GM10248 (cell line): ENCODE data around the gene SCYGR8.

Experiments
- CTCF ChIA-PET: fragments of 300-600 bp; sonication (Branson Sonifier 250); formaldehyde crosslinking; extraction: SDS; loops from one replicate; lab custom pipeline; 2021; ENCODE audit warnings: antibody characterized with exemption; lab: Yijun Ruan, JAX
- POLR2A ChIA-PET: fragments of 350-650 bp; sonication (Branson Sonifier 250); formaldehyde crosslinking; extraction: SDS; loops from one replicate; lab custom pipeline; 2020; ENCODE audit warnings: antibody characterized with exemption; lab: Yijun Ruan, JAX
- DNase-seq: peaks from one replicate; pipeline ENCODE4 v3.0.0; 2012; ENCODE audit errors: extremely low spot score
- TF ChIP-seq, protein P1 (sequence below): IDR thresholded peaks from 2 replicates; pipeline ENCODE4 v1.5.1; 2012; ENCODE audit warnings: mild to moderate bottlenecking, low read depth; ENCODE audit errors: extremely low read depth, missing control alignments, control extremely low read depth

SCYGR8 gene, protein sequence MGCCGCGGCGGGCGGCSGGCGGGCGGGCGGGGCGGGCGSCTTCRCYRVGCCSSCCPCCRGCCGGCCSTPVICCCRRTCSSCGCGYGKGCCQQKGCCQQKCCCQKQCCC

DNA sequence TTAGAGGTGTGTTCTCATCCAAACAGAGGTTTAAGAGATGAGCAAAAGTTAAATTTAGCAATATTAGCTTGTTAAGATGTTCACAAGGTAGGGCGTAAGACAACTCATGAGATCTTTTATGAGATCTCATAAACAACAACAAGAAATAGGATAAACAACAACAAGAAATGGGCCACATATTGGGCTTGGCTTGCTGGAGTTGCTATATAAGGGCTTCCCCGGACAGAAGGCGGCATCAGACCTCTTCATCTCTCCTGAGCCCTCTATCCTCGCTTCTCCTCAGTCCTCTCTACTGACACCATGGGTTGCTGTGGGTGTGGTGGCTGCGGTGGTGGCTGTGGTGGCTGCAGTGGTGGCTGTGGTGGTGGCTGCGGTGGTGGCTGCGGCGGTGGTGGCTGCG is at the start of gene SCYGR8:
TSS of gene SCYGR8 (plus strand) at position 301 of the 400 bp plus-strand sequence. CDS start at position 301, 0 bp downstream.
- POLR2A ChIA-PET = no interaction called here
- no peak for DNase-seq
- CTCF ChIA-PET = interaction anchor here (1.4 kb wide), 2 partner anchors 14 to 48 kb away, joined by 3 to 4 read pairs; no protein-coding TSS in a partner anchor
- TF ChIP-seq, protein P1, sequence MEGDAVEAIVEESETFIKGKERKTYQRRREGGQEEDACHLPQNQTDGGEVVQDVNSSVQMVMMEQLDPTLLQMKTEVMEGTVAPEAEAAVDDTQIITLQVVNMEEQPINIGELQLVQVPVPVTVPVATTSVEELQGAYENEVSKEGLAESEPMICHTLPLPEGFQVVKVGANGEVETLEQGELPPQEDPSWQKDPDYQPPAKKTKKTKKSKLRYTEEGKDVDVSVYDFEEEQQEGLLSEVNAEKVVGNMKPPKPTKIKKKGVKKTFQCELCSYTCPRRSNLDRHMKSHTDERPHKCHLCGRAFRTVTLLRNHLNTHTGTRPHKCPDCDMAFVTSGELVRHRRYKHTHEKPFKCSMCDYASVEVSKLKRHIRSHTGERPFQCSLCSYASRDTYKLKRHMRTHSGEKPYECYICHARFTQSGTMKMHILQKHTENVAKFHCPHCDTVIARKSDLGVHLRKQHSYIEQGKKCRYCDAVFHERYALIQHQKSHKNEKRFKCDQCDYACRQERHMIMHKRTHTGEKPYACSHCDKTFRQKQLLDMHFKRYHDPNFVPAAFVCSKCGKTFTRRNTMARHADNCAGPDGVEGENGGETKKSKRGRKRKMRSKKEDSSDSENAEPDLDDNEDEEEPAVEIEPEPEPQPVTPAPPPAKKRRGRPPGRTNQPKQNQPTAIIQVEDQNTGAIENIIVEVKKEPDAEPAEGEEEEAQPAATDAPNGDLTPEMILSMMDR = no peak

DNA sequence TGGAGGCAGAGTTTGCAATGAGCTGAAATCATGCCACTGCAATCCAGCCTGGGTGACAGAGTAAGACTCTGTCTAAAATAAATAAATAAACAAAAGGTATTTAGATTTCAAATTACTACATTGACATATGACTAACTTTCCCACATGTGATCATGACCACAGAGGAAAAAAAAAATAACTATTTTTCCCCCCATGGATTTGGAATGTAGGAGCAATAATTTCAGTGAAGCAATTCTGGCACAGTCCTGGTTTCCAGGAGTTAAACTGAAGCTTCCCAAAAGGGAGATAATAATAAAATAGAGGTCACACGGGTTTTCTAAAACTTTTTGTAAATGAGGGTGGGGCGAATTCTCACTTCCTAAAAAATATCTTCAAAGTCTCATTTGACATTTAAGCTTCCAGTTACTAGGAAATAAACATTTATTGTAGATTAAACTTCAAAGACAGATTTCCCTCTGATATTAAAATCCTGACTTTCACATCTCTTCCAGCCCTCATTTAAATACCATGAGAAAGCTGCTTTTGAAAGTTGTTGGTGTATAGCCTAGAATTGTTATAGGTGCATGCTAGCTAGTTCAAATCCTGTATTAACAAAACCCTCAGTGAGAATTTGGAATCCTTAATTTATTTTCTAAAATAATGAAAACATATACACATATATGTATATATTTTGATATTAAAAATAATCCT is 48.6 kb upstream of the SCYGR8 start:
- CTCF ChIA-PET = interaction anchor here (0.8 to 1.7 kb wide), 4 partner anchors 9 to 458 kb away, joined by 3 to 4 read pairs (median 4); partner anchors contain the start of gene SCYGR8
- TF ChIP-seq, protein P1 = no peak
- POLR2A ChIA-PET = no interaction called here

DNA sequence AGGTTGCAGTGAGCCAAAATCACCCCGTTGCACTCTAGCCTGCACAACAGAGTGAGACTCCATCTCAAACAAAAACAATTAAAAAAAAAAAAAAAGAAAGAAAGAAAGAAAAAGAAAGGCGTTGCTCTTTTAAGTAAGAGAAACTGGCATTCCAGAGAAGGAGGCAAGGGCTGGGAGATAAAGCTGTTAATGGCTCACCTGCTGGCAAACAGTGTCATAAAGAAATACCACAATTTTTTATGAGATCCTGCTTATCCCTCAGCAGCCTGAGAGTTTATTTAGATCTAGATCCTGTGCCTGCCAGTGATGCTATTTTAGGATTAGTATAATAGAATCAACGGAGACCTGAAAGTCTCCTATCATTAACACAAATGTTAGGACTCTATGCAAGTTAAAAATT is 44.1 kb upstream of the SCYGR8 start:
- TF ChIP-seq, protein P1 = no peak
- CTCF ChIA-PET = no interaction called here
- POLR2A ChIA-PET = no interaction called here
- no peak for DNase-seq

More for the DNA sequence above, 48.6 kb upstream of the SCYGR8 start:
- no peak for DNase-seq

DNA sequence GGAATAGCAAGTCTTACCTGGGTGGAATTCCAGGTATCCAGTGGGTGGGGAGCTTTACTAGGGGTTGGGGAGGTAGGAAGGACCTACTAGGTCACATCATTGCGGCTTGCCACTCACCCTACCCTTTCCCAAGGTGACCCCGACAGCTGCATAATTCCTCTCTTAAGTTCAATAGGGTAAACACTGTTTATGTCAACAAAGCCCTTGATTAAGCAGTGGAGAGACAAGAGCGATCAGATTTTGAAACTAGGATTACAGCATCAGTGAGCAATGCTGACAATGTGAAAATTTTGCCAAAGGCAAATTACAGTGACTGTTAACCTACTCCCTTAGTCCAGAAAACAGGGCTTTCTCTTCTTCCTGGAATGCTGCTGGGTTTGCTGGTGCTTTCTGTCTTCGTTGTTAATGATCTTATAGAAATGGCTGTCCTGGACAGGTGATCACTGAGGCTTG is 42.4 kb upstream of the SCYGR8 start:
- POLR2A ChIA-PET = no interaction called here
- TF ChIP-seq, protein P1 = no peak
- no peak for DNase-seq
- CTCF ChIA-PET = interaction anchor here (1.2 to 1.3 kb wide), 2 partner anchors 45 to 63 kb away, joined by 3 read pairs; no protein-coding TSS in a partner anchor

DNA sequence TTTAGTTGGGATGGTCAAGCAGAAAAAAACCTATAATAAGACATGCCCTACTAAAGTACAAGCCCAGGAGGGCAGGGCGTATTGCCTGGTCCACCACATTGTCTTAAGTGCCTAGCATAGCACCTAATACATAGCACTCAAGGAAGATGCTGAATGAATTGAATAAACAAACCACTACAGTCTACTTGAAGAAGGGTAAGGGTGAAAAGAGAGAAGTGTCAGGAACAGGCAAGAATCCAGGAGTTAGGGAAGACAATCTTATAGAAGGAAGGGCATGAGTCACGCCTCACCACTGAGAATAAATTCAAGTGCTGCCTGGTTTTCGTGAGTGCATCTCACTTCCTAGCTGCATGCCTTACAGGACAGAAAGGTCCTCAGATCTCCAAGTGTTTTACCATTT is 41.7 kb upstream of the SCYGR8 start:
- CTCF ChIA-PET = interaction anchor here (1.0 to 1.3 kb wide), 2 partner anchors 62 to 71 kb away, joined by 3 read pairs; no protein-coding TSS in a partner anchor
- no peak for DNase-seq
- POLR2A ChIA-PET = no interaction called here
- TF ChIP-seq, protein P1 = no peak

DNA sequence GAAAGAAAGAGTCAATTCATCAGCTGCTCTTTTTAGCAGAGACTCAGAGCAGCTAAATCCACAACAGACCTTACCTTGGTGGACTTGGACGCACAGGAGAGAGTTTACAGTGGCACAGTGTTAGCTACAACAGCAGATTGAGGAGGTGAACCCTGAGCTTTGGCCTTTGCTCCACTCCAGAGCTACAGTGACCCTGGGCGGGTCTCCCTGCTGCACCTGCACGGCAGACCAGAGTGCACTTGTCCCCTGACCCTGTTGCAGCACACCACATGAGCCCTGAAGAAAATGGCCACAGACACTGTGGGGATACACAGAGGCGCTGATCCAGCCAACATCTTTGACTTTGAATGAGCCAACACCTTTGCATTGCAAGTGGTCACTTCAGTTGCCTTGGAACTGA is 38.8 kb upstream of the SCYGR8 start:
- TF ChIP-seq, protein P1 = no peak
- ChIA-PET POLR2A (no interaction called here), CTCF (interaction anchor here (1.0 to 1.7 kb wide), 4 partner anchors 9 to 60 kb away, joined by 3 read pairs; no protein-coding TSS in a partner anchor)
- DNase-seq = no peak
